ES-I3 (cell line): ENCODE measurements around the gene ITIH3.
"Not testable (repeated sequence)": the region's sequence is repeated elsewhere in the genome, so short reads cannot be mapped to it uniquely, and the experiment has no call there.

Experiments
- H3K36me3 ChIP-seq: 2 replicates; pipeline ENCODE4 v1.6.1; 2013; ENCODE audit warnings: mild to moderate bottlenecking, low read length, control low read depth, moderate library complexity; ENCODE audit not compliant: insufficient read depth
- H3K4me1 ChIP-seq: 2 replicates; pipeline ENCODE4 v1.6.1; 2013; ENCODE audit warnings: mild to moderate bottlenecking, control low read depth, low read length; ENCODE audit not compliant: insufficient read depth
- H3K9ac ChIP-seq: 2 replicates; pipeline ENCODE4 v1.6.1; 2013; ENCODE audit warnings: low read depth, mild to moderate bottlenecking, low read length, moderate library complexity
- H3K9me3 ChIP-seq: 2 replicates; pipeline ENCODE4 v1.6.1; 2013; ENCODE audit warnings: mild to moderate bottlenecking, low read length, moderate library complexity; ENCODE audit not compliant: control insufficient read depth, insufficient read depth

The ITIH3 gene

DNA sequence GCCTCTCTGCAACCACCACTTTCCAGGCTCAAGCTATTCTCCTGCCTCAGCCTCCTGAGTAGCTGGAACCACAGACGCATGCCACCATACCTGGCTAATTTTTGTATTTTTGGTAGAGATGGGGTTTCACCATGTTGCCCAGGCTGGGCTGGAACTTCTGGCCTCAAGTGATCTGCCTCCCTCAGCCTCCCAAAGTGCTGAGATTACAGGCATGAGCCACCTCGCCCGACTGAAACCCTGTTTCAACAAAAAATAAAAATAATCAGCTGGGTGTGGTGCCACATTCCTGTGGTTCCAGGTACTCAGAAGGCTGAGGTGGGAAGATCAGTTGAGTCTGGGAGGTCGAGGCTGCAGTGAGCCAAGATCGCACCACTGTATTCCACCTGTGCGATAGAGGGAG lies 18.1 kb upstream of the ITIH3 start:
- not testable (repeated sequence) for H3K36me3 ChIP-seq

DNA sequence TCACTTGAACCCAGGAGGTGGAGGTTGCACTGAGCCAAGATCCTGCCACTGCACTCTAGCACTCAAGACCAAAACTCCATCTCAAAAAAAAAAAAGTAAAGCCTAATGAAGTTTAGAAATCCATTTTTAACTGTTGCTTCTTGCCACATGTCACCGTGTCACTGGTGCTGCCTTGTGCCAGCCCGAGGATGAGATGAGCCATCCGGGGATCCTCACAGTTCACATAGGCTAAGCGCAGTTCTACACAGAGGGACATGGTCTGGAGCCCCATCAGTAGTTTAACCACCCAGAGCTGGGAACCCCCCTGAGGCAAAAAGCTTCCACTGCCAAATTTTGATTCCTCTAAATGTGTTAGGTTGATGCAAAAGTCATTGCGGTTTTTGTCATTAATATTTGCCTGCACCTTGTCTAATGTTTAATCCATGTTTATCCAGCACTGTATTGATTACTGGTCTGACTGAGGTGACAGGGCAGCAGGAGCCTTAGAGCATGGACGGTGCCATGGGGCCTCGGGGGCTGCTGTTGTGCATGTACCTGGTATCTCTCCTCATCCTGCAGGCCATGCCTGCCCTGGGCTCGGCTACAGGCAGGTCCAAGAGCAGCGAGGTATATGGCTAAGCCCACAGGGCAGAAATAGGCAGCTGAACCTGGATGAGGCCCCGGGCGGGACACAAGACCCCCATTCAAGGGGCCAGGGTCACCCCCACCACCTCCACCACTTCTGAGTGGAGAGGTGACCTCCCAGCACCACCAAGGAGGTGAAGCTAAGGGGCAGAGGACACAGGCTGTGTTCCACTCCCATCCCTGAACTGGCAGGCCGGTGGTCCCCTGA lies 17.3 kb upstream of the ITIH3 start, which contains the start of gene ITIH1:
Gene ITIH1, plus strand, starts transcription at position 473 of the 832 bp plus-strand sequence. Its CDS starts 17 bp downstream, at position 490.
- no peaks in the 10 kb centered on the region; the same call in 1 of the 2 replicates for H3K4me1 ChIP-seq
- H3K9ac ChIP-seq, result no peak within 1 kb of the TSS
- H3K9me3 ChIP-seq, result no peaks in the 10 kb centered on the region
- no peaks in the 10 kb centered on the region for H3K36me3 ChIP-seq

More for the DNA sequence above, 18.1 kb upstream of the ITIH3 start:
- not testable (repeated sequence) for H3K4me1 ChIP-seq, H3K9me3 ChIP-seq, H3K9ac ChIP-seq

DNA sequence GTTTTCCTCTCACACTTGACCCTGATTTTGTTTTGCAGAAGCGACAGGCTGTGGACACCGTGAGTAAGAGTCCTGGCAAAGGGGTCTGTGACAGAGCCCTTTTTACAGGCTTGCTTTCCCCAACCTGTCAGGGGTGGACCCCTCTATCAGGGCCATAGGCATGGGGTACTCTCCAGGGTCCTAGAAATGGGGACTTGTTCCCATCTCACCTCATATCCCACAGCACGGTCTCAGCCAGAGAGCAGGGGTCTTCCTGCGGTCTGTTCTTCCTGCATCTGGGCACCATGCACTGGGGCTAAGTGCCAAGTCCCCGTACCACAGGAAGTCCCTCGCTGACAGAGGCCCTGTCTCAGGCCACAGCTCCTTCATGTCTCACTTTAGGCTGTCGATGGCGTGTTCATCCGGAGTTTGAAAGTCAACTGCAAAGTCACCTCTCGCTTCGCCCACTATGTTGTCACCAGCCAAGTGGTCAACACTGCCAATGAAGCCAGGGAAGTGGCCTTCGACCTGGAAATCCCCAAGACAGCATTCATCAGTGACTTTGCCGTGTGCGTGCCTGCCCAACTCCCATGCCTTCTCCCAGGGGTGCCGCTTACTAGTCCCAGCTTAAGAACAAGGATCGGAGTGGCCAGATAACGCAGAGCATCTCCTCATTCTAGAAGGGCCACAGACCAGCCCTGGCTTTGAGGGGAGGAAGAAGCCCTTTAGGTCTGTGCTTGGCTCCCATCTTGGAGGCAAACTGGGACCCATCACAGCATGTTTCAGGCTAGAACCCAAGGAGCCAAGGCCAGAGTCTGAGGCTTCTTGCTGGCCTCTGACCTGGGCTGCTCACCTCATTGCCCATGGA lies 16.4 kb upstream of the ITIH3 start:
- Histone ChIP-seq H3K4me1 (no peaks in the 10 kb centered on the region; the same call in 1 of the 2 replicates), H3K9me3 (no peaks in the 10 kb centered on the region), H3K36me3 (no peaks in the 10 kb centered on the region), H3K9ac (no peak overlapping the region)

DNA sequence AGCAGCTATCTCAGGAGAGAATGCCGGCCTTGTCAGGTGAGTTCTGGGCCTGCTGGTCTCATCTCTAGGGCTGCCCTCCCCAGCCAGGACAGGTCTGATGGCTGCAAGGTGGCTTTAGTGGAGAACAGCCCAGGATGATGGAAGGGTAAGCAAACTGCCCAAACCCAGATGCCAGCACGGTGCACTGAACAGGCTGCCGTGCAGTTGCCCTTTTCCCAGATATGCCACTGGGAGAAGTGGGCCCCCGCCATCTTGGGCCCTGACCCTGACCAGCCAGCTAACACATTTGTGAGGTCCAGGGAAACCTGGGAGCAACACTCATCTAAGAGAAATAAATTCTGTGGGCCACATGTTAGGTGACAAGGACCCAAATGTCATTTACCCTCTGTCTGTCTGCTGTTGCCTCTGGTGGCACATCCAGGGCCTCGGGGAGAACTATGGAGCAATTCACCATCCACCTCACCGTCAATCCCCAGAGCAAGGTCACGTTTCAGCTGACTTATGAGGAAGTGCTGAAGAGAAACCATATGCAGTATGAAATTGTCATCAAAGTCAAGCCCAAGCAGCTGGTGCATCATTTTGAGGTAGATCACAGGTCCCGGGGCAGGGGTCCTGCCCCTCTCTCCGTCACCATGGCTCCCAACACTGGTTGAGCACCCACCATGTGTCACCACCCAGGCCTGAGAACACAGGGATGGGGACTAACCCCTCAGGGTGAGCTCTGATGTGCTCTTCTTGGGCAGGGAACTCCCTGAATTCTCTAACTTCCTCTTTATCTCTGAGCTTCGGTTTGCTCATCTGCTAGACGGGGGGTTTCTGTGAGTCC lies 15.4 kb upstream of the ITIH3 start:
- Histone ChIP-seq H3K4me1 (no peaks in the 10 kb centered on the region; the same call in 1 of the 2 replicates), H3K9ac (no peak overlapping the region)

DNA sequence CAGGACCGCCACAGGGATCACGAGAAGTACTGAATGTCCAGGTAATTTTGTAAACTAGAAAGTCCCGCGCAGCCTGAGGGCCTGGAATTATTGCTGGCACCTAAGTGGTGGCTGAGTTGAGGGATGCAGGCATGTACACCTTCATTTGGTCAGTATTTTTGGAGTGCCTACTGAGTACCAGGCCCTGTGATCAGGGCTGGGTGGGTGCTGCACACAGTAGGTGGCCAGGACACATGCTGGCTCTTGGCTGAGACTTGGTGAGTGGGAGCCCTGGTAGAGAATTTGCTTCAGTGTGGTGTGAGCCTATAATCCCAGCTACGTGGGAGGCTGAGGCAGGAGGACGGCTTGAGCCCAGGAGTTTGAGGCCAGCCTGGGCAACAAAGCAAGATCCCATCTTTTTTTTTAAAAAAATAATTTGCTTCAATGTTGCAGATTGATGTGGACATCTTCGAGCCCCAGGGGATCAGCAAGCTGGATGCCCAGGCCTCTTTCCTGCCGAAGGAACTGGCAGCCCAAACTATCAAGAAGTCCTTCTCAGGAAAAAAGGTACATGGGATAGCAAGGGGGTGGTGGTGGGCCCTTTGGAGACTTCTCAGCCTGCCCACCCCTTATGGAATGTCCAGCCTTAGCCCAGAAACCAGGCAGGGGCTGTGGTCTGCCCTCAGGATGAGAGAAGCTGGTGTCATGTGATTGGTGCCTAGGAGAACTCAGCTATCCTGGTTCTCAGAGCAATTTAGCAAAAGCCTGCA lies 14.6 kb upstream of the ITIH3 start:
- H3K36me3 ChIP-seq, result no peaks in the 10 kb centered on the region
- no peaks in the 10 kb centered on the region for H3K9me3 ChIP-seq
- H3K9ac ChIP-seq, result no peak overlapping the region
- no peaks in the 10 kb centered on the region; the same call in 1 of the 2 replicates for H3K4me1 ChIP-seq

More for the DNA sequence above, 15.4 kb upstream of the ITIH3 start:
- H3K36me3 ChIP-seq, result no peaks in the 10 kb centered on the region
- no peaks in the 10 kb centered on the region for H3K9me3 ChIP-seq

DNA sequence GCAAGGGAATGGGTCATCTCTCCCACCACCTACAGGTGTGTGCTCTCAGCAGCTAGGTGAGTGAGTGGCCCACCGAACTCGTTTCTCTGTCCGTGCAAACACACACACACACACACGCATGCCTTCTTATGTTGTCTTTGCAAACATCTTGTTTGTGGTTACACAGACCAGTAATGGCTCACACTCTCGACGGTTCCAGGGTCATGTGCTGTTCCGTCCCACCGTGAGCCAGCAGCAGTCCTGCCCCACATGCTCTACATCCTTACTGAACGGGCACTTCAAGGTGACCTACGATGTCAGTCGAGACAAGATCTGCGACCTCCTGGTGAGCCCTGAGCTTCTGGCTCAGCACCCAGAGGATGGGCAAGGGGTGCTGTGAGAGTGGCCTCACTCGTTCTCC lies 12.9 kb upstream of the ITIH3 start:
- Histone ChIP-seq H3K36me3 (no peaks in the 10 kb centered on the region), H3K9me3 (no peaks in the 10 kb centered on the region), H3K9ac (no peak overlapping the region), H3K4me1 (no peaks in the 10 kb centered on the region; the same call in 1 of the 2 replicates)

DNA sequence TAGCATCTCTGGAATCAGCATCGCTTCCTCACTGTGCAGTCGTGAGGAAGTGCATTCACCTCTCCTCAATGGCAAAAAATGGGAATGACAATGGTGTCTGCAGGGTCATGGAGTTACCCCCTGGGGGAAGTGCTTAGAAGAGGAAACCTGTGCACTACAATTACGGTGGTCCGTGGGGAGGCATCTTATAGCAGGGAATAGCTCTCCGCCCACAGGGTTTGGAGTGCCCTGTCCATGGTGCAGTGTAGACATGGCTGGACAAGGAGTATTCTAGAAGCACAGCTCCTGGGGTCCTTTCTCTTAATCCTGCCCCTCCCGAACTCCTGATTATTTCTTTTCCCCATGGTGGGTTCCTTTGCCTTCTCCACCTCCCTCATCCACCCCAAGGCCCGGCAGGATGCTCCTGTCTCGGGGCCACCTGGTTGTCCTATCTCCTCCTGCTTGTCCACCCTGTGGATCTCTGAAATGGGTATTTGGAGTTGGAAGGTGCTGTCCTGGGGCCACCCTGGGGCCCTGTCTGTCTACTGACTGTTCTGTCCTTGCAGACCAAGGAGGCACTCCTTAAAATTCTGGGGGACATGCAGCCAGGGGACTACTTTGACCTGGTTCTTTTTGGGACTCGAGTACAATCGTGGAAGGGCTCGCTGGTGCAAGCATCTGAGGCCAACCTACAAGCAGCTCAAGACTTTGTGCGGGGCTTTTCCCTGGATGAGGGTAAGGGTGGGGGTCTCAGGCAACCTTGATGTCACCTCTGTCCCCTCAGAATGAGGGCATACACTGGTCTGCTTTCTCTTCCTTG lies 12.0 kb upstream of the ITIH3 start:
- no peaks in the 10 kb centered on the region; the same call in 1 of the 2 replicates for H3K4me1 ChIP-seq
- H3K9ac ChIP-seq, result no peak overlapping the region
- no peaks in the 10 kb centered on the region for H3K36me3 ChIP-seq
- H3K9me3 ChIP-seq, result no peaks in the 10 kb centered on the region

DNA sequence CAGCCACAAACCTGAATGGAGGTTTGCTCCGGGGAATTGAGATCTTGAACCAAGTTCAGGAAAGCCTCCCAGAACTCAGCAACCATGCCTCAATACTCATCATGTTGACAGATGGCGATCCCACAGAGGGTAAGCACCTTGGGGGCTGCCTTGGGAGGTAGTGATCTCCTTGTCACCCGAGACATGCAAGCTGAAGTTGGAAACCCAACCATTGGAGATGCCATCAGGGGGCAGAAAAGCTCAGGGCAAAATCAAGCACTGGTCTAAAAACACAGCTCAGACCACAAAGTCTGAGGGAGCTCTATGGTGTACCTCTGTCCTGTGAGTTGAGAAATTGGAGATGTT lies 11.4 kb upstream of the ITIH3 start:
- Histone ChIP-seq H3K9ac (no peak overlapping the region), H3K9me3 (no peaks in the 10 kb centered on the region), H3K4me1 (no peaks in the 10 kb centered on the region; the same call in 1 of the 2 replicates), H3K36me3 (no peaks in the 10 kb centered on the region)

DNA sequence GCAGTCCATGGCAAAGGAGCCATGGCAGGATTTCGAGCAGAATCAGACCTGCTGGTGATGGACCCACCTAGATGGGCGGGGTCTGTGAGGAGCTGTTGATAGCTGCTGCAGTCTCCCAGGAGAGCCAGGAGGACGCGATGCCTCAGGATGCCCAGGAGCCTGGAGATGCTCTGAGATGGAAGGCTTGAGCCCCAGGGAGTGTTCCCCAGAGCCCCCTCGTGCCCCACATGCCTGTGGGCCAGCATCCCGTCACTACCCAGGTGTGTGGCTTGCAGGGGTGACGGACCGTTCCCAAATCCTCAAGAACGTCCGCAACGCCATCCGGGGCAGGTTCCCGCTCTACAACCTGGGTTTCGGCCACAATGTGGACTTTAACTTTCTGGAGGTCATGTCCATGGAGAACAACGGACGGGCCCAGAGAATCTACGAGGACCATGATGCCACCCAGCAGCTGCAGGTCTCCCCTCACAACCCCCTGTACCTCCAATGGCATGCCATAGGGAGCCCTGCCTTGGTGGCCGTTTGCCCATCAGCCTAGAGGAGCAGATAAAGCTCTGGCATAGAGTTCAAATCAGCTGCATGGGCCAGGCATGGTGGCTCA lies 10.5 kb upstream of the ITIH3 start:
- Histone ChIP-seq H3K9me3 (no peaks in the 10 kb centered on the region), H3K9ac (no peak overlapping the region), H3K36me3 (no peaks in the 10 kb centered on the region), H3K4me1 (no peaks in the 10 kb centered on the region; the same call in 1 of the 2 replicates)

DNA sequence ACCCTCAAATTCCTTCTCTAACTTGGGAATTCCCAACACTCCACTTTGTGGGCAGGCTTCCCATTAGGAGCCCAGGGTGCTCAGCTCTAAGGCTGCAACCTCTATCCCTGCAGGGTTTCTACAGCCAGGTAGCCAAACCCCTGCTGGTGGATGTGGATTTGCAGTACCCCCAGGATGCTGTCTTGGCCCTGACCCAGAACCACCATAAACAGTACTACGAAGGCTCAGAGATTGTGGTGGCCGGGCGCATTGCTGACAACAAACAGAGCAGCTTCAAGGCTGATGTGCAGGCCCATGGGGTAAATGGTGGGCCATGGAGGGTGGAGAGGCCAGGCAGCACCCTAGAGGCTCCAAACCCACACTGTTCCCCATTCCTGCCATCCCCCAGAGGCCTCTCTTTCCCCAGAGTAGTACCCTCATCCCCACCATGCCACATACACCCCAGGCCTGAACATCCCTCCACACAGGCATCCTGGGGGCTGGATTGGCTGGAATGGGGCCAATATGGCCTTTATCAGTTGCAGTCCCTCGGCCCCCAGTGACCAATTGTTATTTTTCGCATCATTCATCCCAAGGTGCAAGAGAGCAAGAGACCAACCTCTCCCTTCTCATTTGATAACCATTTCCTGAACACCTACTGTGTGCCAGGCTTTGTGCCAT lies 9.5 kb upstream of the ITIH3 start:
- H3K9ac ChIP-seq, result no peak overlapping the region
- no peaks in the 10 kb centered on the region; the same call in 1 of the 2 replicates for H3K4me1 ChIP-seq
- H3K36me3 ChIP-seq, result no peaks in the 10 kb centered on the region
- no peaks in the 10 kb centered on the region for H3K9me3 ChIP-seq

DNA sequence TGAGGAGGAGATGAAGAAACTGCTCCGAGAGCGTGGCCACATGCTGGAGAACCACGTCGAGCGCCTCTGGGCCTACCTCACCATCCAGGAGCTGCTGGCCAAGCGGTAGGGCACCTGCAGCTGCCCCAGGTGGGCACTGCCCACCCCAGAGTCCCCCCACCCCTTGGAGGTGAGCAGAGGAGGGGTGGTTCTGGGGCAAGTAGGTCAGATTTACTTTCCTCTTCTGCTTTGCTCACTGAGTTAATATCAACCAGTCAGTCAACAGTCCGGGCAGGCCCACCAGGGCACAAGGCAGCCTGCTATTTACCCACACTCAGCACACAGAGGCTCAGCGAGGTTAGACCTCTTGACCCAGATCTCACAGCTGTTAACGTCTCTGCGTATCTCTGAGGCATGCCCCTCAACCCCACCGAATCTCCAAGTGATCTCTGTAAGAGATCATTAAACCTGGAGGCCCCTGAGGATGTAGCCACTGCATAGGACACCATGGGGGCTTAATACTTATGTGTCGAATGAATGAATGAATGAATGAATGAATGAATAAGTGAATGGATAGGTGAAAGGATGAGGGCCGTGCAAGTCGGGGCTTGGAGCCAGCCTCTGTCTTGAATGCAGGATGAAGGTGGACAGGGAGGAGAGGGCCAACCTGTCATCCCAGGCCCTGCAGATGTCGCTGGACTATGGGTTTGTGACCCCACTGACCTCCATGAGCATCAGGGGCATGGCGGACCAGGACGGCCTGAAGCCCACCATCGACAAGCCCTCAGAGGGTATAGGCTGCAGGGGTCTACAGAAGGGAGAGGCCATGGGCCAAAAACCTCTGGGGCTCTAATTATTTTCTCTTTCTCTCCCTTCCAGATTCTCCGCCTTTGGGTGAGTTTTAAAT lies 8.0 kb upstream of the ITIH3 start:
- Histone ChIP-seq H3K9ac (no peak overlapping the region), H3K36me3 (no peaks in the 10 kb centered on the region), H3K4me1 (no peaks in the 10 kb centered on the region; the same call in 1 of the 2 replicates), H3K9me3 (no peaks in the 10 kb centered on the region)
